NCI-H460 (cell line): ENCODE measurements around the gene LGALS9C. TPM values are rescaled to one million over a fixed set of nuclear protein-coding genes. Genes with fewer than 3 reads are reported as not detected.
"Not testable (repeated sequence)": the region's sequence is repeated elsewhere in the genome, so short reads cannot be mapped to it uniquely, and the experiment has no call there.

Source experiments
- DNase-seq: peaks from one replicate; pipeline ENCODE4 v3.0.0-alpha.2; 2016; ENCODE audit warnings: low read depth; ENCODE audit errors: extremely low read depth
- small RNA-seq, 2 experiments: library from RNA; depleted of rRNA; stranded (forward); fragments of <200 nt; gene quantifications; one replicate each; pipeline ENCODE3, GENCODE V24; 2014
- total RNA-seq: library from RNA; depleted of rRNA; stranded (reverse); fragments of >200 nt; shearing (Covaris generic); gene quantifications from 2 replicates; pipeline ENCODE4 v1.2.3, GENCODE V29; 2014; rRNA removed

LGALS9C gene
- total RNA-seq, 1 experiment from 2014 or later: 0.72 TPM

- DNase-seq: not testable (repeated sequence)
Observed at GRCh38 chr17:18527354-18527753, 50.8 kb downstream of the LGALS9C start.

DNA sequence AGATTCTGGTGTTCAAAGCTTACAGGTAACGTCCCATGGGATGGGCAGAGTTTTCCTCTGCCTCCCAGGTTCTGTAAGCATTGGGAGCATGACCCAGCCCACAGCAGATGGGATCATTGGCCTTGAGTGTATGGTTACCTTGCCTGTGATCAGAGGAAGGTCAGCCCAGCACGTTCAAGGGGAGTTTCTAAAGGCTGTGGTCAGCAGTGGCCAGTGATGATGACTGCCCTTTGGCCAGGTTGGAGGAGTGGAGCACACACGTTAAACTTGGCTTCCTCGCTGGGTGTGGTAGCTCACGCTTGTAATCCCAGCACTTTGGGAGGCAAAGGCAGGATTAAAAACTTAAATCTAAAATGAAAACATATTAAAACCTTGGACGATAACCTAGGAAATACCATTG, 51.8 kb downstream of the LGALS9C start:
- not testable (repeated sequence) for DNase-seq

- DNase-seq: not testable (repeated sequence)
Observed at GRCh38 chr17:18528899-18529500, 52.4 kb downstream of the LGALS9C start.

GRCh38 chr17:18530405-18530804, 53.8 kb downstream of the LGALS9C start:
- not testable (repeated sequence) for DNase-seq

GRCh38 chr17:18542234-18542633, 65.6 kb downstream of the LGALS9C start:
- not testable (repeated sequence) for DNase-seq

GRCh38 chr17:18542907-18543306, 66.3 kb downstream of the LGALS9C start:
- not testable (repeated sequence) for DNase-seq

Small RNAs within 50 kb of the gene (small RNA-seq; reads per million reads assigned to genes)
- gene AL353997.1 (0 reads per million in 2 experiments), gene AL353997.4 (0 reads per million in 2 experiments)

Other genes starting within 250 kb of the LGALS9C start
- 175 and 179 TPM in 2 replicates for gene FLII, start 218.1 kb upstream of the LGALS9C start, total RNA-seq
- gene MIEF2, start 216.1 kb upstream of the LGALS9C start, total RNA-seq: 5.2 and 5.3 TPM in 2 replicates
- gene TOP3A, start 161.8 kb upstream of the LGALS9C start, total RNA-seq: 29.3 and 35.3 TPM in 2 replicates
- 17.1 and 19.9 TPM in 2 replicates for gene SMCR8, start 161.5 kb upstream of the LGALS9C start, total RNA-seq
- 17.8 and 18.7 TPM in 2 replicates for gene SHMT1, start 113.2 kb upstream of the LGALS9C start, total RNA-seq
- gene EVPLL, start 99.0 kb upstream of the LGALS9C start, total RNA-seq: not detected in 2 replicates
- not detected in 2 replicates for gene TBC1D28, start 167.6 kb downstream of the LGALS9C start, total RNA-seq
- gene FOXO3B, start 205.5 kb downstream of the LGALS9C start, total RNA-seq: 3.4 and 4.1 TPM in 2 replicates